Erythroblast (primary cell): ENCODE data around the gene PDAP1.

Experiments
- GATA1 ChIP-seq: IDR thresholded peaks from 2 replicates; pipeline ENCODE4 v1.6.1; 2011; ENCODE audit warnings: low read depth, mild to moderate bottlenecking, control low read depth, low read length, moderate library complexity
- POLR2A ChIP-seq: IDR thresholded peaks from 2 replicates; pipeline ENCODE4 v1.6.1; 2011; ENCODE audit warnings: mild to moderate bottlenecking, low read length

GRCh38 chr7:99393355-99394187 is 14.8 kb downstream of the PDAP1 start:
- no peak for TF ChIP-seq POLR2A
- no peak for TF ChIP-seq GATA1
